NCI-H187 (cell line): Measurements from ENCODE around the gene HHLA2.

ENCODE experiments used
- DNase-seq, 2 experiments: peaks; one replicate each; lab custom pipeline; 2025; lab: John Stamatoyannopoulos, UW

HHLA2 gene

DNA sequence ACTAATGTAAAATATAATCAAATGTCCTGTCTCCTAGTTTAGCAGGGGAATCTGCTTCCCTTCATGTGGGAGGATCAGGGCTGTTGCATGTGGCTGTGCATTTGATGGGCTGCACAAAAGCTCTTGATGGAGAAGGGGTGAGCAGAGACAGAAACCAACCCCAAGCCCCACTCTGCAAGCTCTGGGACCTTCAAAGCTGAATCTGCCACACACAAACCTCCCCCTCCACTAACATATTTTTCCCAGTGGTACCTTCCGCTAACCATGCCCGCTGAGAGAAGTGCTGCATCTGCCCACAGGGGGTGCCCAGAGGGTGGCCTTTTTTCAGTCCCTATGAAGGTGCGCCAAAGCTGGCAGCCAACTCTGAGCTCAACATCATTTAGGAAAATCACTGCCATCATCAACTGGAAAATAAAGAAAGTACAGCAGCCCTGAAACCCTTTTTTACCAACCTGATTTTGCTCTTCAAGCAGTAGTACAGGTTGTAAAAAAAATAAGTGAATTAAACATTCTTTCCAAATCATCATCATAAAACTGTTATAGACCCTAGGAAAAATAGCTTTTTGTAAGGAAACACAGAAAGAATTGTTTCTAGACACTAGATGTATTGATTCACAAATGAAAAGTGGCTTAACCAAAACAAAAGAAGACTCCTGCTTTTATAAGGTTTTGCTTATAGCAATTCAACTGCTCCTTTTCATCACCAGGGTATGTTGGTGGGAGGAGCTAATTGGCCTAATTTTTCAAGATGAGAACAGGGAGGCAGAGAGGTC lies 97.0 kb downstream of the HHLA2 start:
- no peak for DNase-seq

DNA sequence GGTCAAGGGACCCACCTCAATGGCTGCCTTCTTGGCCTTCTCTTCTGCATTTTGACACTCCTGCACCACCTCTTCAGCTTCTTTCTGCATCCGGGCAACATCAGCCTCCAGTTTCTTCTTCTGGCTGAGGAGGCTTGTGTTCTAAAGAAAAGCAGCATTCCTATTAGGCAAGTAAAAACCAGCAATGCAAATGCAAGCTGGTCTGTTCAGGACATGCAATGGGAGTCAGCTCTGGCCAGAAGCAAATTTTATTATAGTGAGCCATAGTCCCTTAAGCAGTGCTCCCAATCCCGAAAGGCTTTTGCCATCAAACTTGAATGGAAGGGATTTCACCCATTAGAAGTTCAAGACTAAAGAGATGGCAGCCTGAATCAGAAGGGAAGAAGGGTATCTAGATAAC lies 97.7 kb downstream of the HHLA2 start:
- DNase-seq, result no peak

DNA sequence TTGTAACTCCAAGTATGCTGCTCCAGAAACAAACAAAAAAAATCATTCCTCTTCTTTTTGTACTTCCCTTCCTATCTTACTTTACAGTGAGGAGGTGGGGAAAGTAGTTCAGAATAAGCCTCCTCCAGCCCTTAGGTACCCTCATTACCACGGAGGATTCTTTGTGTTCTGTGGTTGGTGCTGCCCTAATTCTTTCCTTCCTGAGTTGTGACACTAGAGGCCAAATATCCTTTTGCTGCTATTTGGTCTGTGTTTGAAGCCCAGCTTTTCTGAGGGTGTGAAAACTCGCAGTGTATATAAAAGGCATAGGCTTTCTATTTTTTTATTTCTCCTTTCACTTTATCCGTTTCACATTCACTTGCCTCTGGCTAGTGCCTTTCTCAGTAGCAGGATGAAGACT lies 98.2 kb downstream of the HHLA2 start:
- no peak for DNase-seq

DNA sequence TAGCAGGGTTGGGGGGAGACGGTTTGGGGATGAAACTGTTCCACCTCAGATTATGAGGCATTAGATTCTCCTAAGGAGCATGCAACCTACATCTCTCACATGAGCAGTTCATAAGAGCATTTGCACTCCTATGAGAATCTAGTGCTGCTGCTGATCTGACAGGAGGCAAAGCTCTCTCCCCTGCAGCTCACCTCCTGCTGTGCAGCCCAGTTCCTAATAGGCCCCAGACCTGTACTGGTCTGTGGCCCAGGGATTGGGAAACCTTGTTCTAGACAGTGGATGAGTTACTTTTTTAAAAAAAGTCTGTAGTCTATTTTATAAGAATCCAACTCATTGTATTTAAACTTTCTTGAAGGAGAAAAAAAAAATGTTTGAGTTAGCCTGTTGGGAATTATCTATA lies 100.0 kb downstream of the HHLA2 start:
- DNase-seq, result no peak

DNA sequence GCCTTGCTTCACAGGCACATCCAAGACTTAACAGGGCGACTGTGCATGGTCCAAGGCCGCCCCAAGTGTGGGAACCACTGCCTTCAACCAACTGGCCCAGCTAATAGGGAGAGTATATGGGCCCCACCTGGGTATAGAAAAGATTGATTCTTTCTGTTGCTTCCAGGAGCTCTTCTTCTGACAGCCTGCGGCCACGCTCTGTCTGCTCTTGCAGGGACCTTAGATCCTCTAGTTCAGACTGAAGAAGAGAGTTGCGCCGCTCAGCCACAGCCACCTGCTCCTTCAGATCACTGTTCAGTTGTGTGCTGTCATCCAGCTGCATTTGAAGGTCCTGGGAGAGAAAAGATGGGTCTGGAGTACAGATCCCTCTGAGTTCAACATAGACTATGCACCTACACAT lies 102.2 kb downstream of the HHLA2 start:
- DNase-seq, result no peak

DNA sequence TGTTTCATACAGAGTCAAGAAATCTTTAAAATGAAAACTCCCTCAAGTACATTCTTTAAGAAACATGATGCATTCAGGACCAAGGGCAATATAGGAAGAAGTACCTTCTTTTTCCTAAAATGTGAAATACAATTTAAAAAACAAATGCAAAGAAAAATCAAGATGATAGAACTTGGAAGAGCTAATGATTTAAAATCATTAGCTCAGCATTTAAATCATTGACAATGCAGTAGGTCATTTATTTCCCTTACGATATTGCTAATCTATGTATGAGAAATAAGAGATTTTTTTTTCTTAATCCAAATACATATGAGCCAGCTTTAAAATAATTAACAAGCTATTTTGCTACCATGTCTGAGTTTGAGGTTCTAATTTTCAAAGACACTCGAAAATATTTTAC lies 105.5 kb downstream of the HHLA2 start:
- DNase-seq, result no peak

DNA sequence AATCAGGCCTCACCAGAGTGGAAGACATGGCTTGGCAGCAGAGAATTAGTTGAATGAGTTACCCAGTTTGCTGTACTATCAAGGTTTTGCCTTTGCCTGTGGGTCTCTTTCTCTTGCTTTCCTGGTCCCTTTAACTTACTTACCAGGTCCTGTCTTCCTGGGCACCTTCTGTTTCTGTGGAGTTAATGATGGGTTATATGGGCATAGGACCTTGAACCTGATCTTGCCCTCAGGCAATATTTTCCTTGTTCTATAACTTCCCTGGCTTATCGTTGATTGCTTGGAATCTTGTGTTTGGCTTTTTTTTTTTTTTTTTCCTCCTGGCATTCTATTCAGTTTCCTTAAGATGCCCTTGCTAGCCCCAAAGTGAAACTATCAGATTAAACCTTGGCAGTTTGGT lies 106.8 kb downstream of the HHLA2 start:
- no peak for DNase-seq

DNA sequence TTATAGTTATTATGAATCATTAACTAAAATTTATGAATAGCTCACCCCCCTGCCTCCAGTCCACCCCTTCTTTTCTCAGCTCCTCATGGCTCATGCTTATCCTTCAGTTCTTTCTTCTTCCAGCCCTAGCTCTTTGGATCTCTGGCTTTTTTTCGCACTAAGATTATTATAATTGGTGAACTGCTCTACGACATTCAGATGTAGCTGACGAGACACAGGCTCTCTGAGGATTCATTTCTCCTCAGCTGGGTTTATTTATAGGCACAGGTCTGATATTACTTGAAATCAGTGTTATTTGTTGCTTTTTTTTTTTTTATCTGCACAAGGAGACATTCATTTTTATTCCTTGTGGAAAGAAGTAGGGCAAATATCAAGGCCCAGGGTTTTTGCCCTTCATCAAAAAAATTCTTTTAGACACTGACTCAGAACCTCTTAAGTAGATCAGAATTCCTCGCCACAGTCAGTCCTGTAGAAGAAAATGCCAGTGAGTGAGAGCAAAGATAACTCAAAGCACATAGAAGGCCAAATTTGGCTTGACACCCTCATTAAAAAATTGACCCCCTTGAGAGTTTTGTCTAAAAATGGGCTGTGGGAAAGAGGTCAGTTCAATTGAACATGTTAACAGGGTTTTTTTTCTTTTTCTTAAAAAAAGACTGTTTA lies 107.5 kb downstream of the HHLA2 start:
- no peak for DNase-seq

DNA sequence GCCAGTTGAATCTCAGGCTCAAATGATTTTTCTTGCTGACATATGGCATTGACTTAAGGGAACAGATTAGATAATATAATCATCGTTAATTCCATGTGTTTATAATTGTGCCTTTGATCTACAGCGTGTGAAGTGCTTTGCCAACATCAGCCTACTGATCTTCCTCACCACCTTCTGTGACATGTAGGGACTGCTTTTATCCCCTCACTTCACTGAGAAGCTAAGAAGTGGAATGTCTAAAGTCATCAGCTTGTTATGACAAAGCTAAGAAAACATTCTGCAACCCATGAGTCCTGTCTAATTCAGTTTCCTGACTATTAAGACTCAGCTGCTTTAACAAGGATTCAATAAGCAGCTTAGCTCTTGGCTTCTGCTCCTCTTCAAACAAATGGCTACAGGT lies 108.0 kb downstream of the HHLA2 start:
- DNase-seq, result no peak

DNA sequence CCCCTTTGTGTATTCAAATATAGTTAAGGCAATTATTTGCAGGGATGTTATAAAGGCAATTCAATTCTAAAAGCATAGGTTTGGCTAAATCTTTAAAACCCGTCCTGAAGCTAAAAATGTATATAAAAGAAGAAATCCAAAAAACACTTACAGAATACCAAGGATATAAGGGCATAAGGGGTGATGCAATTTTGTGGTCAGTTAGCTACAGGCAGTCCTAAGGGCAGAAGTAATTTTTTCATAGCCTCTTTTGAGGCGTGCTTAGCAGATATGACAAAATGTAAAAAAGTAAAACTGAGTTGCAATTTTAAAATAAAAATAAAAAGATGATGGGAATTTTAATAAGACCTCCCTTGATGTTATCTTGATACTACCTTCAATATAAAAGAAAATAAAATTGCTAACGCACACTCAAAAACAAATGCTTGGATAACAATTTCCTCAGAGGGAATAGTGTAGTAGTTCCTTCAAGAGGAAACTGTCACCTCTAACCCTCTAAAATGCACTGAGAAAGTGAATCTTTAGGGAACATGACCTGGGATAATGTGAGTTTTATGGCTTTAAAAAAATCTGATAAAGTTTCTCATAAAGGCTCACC lies 109.8 kb downstream of the HHLA2 start:
- no peak for DNase-seq

DNA sequence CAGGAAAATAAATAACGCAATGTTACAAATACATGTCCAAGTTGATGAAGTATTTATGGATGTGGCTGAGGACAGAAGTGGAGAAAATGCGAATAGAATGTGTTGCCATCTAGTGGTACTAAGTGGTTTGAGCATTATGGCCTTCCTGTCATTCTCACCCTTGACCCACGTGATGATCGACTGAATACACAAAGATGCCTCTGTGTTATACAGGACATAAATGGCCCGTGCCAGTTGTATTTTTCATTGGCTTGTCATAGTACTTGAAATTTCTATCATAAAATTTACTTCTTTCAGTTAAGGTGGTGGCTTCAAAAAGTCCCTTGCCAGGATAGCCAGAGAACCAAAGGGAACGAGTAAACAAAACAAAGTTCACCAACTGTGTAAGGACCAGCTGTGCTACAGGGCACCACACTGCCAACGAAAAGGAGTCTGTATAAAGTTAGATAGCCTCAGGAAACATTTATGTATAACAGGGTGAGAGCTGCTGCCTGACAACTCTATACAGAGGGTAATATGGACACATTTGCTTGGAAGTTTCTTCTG lies 110.4 kb downstream of the HHLA2 start:
- DNase-seq, result peak in 1 of 2 experiments; percentile 6

DNA sequence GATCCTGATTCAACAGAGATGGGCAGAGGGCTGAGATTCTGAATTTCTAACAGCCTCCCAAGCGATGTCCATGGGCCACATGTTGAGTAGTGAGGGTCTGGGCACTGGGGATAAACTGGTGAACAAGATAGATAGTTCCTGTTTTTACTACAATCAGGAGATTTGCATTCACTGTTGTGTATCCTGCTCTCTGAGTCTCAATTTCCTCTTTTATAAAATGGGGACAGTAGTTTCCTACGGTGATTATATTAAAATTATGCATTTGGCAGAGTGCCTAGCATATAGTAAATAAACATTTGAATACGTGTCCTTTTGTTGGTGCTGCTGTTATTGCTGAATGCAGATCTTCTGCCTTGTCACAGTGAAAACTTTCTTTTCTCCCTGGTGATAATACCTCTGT lies 111.5 kb downstream of the HHLA2 start:
- DNase-seq, result no peak

DNA sequence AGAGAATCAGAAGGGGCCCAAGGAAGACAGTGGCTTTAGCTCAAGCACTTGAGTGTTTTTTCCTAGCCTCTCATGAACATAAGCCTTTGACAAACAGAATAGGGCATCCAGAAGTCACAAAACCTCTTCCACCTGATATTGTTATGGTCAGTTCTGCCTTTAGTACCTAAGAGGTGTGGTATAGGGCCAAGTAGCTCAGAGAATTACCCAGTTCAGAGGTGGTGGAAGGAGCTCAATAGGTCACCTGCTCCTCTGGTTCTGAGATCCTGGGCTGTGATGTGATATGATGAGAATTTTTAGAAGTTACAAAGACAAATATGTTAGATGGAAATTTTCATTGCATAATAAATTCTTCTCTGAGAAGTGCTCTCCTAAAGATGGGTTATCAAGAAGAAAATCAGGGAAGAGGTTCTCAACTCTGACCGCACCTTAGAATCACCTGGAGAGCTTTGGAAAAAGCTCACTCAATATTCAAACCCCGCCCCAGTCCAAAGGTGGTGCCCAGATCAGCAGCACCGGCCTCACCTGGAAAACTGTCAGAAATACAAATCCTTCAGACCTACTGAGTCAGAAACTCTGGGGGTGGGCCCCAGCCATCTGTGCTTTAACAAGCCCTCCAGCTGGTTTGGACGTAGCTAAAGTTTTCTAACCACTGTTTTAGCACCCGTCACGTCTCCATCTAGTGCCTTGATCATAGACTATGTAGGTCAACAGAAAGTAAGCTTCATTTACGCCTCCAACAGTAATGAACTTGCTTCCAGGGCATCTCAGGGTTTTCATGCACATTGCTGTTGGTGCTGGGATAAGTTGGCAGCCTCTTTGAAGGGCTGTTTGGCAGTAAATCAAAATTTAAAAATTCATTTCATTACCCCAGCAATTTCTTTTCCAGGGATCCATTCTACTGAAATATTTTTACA lies 112.8 kb downstream of the HHLA2 start:
- no peak for DNase-seq

DNA sequence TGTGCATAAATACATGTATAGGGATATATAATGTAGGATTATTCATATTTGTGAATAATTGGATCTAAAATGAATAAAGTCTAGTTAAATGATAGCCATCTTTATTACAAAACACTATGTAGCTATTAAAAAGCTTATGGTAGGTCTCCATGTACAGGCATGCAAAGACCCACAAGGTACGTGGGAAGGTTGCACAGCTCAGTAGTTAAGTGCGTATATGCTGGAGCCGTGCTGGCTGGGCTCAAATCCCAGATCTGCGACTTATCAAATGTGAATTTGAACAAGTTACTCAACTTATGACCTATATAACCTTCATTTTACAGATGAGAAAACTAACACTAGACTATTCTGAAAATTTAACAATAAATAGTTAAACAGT lies 113.4 kb downstream of the HHLA2 start:
- no peak for DNase-seq

DNA sequence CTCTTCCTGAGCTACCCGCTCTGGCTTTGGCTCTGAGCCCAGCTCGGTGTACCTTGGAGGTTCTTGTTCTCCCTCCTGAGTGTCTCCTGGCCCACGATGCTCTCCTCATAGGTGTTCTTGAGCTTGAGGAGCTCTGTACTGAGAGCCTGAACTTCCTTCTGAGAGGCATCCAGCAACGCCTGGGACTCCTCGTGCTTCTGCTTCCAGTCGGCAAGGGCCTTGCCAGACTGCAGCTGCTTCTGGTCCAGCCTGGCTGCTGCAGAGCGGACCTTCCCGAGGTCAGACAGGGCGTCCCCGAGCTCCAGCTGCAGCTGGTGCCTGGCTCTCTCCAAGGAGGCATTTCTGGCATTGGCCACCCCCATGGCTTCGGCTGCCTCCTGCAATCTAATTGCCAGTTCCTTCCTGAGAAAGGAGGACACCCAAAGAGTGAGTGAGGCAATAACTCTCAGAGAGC lies 114.2 kb downstream of the HHLA2 start:
- DNase-seq, result no peak

DNA sequence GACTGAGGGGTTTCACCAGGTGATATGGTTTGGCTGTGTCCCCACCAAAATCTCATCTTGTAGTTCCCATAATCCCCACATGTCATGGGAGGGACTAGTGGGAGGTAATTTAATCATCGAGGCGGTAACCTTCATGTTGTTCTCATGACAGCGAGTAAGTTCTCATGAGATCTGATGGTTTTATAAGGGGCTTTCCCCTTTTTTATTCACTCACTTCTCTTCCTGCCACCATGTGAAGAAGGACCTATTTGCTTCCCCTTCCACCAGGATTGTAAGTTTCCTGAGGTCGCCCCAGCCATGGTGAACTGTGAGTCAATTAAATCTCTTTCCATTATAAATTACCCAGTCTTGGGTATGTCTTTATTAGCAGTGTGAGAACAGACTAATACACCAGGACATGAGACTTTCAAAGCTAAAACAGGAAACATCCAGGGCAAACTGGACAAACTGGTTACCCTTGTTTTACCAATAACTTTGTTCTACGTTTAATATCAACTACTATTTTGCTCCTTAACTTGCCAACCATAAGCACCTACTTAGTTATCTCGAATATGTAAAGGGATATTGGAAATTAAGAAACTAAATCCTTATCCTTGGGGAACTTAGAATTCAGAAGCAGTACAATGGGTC lies 115.9 kb downstream of the HHLA2 start:
- no peak for DNase-seq

DNA sequence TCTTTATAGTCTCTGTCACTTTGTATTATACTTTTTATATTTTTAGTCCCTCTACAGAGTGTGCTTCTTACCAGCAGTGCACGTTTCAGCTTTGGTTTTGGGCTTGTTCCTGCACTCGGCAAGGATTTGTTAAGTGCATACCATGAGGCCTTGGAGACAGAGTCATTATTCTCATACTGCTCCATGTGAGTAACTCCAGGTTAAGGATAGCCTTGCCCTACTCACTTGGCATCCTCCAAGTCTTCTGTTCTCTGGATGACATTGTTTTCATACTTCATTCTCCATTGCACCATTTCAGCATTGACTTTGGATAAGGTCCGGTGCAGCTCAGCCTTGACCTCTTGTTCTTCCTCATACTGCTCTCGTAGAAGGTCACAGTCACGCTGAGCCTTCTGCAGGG lies 117.7 kb downstream of the HHLA2 start:
- no peak for DNase-seq

DNA sequence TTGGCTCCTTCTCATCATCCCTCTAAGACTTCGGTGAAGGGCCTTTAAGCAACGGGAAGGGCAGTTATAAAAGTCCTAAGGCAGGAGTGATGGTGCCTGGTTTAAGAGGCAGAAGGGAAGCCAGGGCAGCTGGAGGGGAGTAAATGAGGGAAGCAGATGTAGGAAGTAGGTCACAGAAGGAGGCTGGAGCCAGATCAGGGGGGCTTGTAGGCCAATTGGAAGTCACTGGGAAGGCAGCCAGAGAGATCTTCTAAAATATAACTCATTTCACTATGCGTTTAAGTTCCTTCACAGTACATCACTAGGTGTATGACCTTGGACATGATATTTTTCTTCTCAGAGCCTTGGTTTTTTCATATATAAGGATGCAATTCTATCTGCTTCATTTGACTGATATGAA lies 119.3 kb downstream of the HHLA2 start:
- no peak for DNase-seq

DNA sequence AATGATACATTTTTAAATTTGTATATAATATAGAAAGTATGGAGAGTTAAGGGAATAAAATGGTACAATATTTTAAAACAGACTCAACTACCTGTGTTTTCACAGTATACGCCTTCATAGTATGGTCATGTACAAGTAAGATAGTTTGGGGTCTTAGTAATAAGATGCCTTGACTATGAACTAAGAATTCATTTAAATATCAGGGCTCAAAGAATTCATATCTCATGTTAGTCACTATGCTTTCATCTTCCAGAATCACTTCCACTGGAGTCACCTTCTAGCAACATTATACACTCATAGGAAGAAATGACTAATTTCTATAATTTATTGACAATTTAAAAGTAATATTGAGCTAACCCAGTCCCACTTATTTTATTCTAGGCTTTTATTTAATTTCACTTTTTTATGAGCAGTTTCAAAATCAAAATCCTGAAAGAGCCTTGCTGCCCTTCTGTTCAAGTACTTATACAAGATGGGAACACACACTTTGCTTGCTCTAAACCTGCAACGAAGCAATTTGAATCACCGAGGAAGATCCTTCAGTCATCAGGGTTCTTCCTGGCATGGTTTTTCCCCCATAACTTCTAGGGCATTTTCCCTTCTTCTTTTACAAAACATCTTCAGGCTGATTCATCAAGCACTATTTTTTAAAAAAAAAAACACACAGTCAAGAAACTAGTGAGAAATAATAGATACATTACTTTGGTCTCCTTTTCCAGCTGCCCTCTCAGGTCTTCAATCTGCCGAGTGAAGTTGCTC lies 119.9 kb downstream of the HHLA2 start:
- DNase-seq, result no peak

DNA sequence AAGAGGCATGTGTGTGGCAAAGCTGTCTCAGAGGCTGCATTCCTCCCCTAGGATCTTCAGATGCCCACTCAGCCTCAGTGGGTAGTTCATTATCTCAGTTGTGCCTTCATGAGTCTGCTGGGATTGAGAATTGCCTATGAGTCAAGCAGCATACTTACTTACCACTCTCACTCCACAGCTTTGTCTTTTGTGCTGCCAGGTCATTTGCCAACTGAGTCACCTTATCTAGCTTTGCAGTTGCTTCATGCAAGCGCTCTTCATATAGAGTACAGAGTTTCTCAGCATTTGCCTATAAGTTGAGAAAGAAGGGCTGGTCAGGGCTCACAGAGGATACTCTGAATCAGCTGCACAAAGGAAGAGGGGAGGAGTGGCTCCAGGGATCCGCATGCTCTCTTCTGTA lies 124.6 kb downstream of the HHLA2 start:
- DNase-seq, result no peak
